ENCODE measurements around the gene KDM4B. TPM values are rescaled to one million over a fixed set of nuclear protein-coding genes. Genes with fewer than 3 reads are reported as not detected.

Gene KDM4B
- total and polyA plus RNA-seq, 2 of the 8 experiments (the other 6 are each of a cell fraction or from before 2014, with no cell fraction given) = 12.0 to 31.9 TPM

DNA sequence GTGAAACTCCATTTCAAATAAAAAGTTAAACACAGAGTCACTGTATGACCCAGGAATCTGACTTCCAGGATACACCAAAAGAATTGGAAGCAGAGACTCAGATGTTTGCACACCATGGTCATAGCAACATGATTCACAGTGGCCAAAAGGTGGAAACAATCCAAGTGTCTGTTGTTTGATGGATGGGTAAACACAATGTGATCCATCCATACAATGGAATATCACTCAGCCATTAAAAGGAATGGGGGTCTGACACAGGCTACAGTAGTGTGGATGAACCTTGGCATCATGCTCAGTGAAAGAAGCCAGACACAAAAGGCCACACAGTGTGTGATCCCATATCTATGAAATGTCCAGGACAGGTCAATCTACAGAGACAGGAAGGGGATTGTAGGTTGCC lies 197.3 kb downstream of the KDM4B start:
- FAIRE-seq (no peak), DNase-seq (ENCODE audit: low read depth in 1 of 2, low spot score in 2 of 2) (no peak)
- Histone ChIP-seq H2AK5ac (ENCODE audit: low read depth, low read length) (no peak overlapping the region), H3K9me3 (ENCODE audit: insufficient read depth in 2 of 2, low read depth in 1 of 2, low read length in 1 of 2) (no peaks in the 10 kb centered on the region; a peak in 1 of 4 replicates), H3K79me1 (ENCODE audit: low read depth, low read length) (no peaks in the 10 kb centered on the region), H4K20me1 (replicated peaks in 1 of 2; ENCODE audit: control insufficient read depth in 1 of 2, insufficient read depth in 2 of 2, low read length in 2 of 2) (no peaks in the 10 kb centered on the region), H3K23ac (ENCODE audit: insufficient read length) (no peak overlapping the region), H3K18ac (ENCODE audit: extremely low read depth, low read length) (no peak overlapping the region), H3K4me2 (ENCODE audit: insufficient read depth in 1 of 2, low read depth in 2 of 2, low read length in 2 of 2) (no peak overlapping the region), H3K56ac (replicated peaks; ENCODE audit: insufficient read length, low read depth, low read length) (no peak overlapping the region), H3K27me3 (replicated peaks in 1 of 4; ENCODE audit: control insufficient read depth in 3 of 4, extremely low read depth in 1 of 4, insufficient read depth in 3 of 4, low read length in 3 of 4) (peaks cover 0 to 2% (median 0%) of the 10 kb centered on the region in 4 experiments; a peak in 1 of 7 replicates), H2BK5ac (ENCODE audit: low read depth, low read length) (no peak overlapping the region), H2BK15ac (ENCODE audit: low read length) (no peak overlapping the region), H2BK12ac (ENCODE audit: low read depth, low read length) (no peak overlapping the region), H2BK120ac (replicated peaks; ENCODE audit: low read depth, low read length) (no peak overlapping the region), H2AFZ (ENCODE audit: low read length) (no peak overlapping the region), H4K8ac (ENCODE audit: extremely low read depth, insufficient read depth, low read length) (no peak overlapping the region), H4K5ac (ENCODE audit: insufficient read length, low read depth, low read length) (no peak overlapping the region), H2BK20ac (ENCODE audit: low read length) (no peak overlapping the region), H3K27ac (ENCODE audit: low read depth, low read length) (no peak overlapping the region), H3K23me2 (ENCODE audit: low read depth, low read length) (no peaks in the 10 kb centered on the region), H3K4me3 (ENCODE audit: extremely low read depth in 1 of 4, insufficient read depth in 2 of 4, low read depth in 3 of 4, low read length in 4 of 4) (no peak overlapping the region), H3K79me2 (ENCODE audit: control insufficient read depth in 1 of 2, insufficient read depth in 2 of 2, low read length in 2 of 2) (no peaks in the 10 kb centered on the region), H4K91ac (replicated peaks; ENCODE audit: insufficient read length, low read length) (no peak overlapping the region), H3K4me1 (replicated peaks in 1 of 4; ENCODE audit: control insufficient read depth in 3 of 4, insufficient read depth in 4 of 4, low read length in 3 of 4) (peaks cover 2 to 16% (median 8%) of the 10 kb centered on the region in 4 experiments; a peak in 4 of 7 replicates), H3K4ac (replicated peaks; ENCODE audit: insufficient read length, low read depth, low read length) (no peak overlapping the region), H3K36me3 (ENCODE audit: control insufficient read depth in 2 of 4, insufficient read depth in 4 of 4, low read length in 3 of 4) (no peaks in the 10 kb centered on the region), H3K14ac (ENCODE audit: insufficient read length) (no peak overlapping the region), H3K9ac (replicated peaks in 1 of 4; ENCODE audit: extremely low read depth in 1 of 4, low read depth in 3 of 4, low read length in 3 of 4) (no peak overlapping the region)
- ChIA-PET CTCF (ENCODE audit: partially characterized antibody) (interaction anchor here (1.3 to 1.8 kb wide), 2 partner anchors 15 to 16 kb away, joined by 6 to 7 read pairs; no protein-coding TSS in a partner anchor), POLR2A (ENCODE audit: partially characterized antibody) (interaction anchor here (0.6 kb wide), 1 partner anchor 570 kb away, joined by 5 read pairs; no protein-coding TSS in a partner anchor)
- TF ChIP-seq CREB1 (IDR thresholded peaks at IDR 0.05) (no peak), EGR1 (IDR thresholded peaks at IDR 0.05; ENCODE audit: borderline replicate concordance, low read depth, low read length) (no peak), SAP30 (IDR thresholded peaks at IDR 0.05; ENCODE audit: insufficient read depth, insufficient replicate concordance, low read length) (no peak), TAF1 (IDR thresholded peaks at IDR 0.05; ENCODE audit: low read depth, low read length) (no peak), BRCA1 (IDR thresholded peaks at IDR 0.05; ENCODE audit: low read depth, low read length) (no peak), CEBPB (IDR thresholded peaks at IDR 0.05; ENCODE audit: low read depth, low read length) (no peak), NANOG (IDR thresholded peaks at IDR 0.05; ENCODE audit: insufficient read depth, low read depth, low read length, poor library complexity, severe bottlenecking) (no peak), BACH1 (IDR thresholded peaks at IDR 0.05; ENCODE audit: low read length) (no peak), GABPA (IDR thresholded peaks at IDR 0.05; ENCODE audit: borderline replicate concordance, insufficient read depth, low read length) (no peak), TBP (IDR thresholded peaks at IDR 0.05; ENCODE audit: low read depth, low read length) (no peak)
